HG03025 (cell line): ENCODE results near the gene HERC2.
"Not testable (repeated sequence)": the region's sequence is repeated elsewhere in the genome, so short reads cannot be mapped to it uniquely, and the experiment has no call there.

ENCODE experiments used
- ATAC-seq: cut with Tn5 transposase; IDR thresholded peaks from one replicate; pipeline ENCODE4 v1.9.1; 2021; ENCODE audit warnings: mild to moderate bottlenecking, moderate library complexity; ENCODE audit not compliant: unreplicated experiment, low FRiP score

The HERC2 gene

DNA sequence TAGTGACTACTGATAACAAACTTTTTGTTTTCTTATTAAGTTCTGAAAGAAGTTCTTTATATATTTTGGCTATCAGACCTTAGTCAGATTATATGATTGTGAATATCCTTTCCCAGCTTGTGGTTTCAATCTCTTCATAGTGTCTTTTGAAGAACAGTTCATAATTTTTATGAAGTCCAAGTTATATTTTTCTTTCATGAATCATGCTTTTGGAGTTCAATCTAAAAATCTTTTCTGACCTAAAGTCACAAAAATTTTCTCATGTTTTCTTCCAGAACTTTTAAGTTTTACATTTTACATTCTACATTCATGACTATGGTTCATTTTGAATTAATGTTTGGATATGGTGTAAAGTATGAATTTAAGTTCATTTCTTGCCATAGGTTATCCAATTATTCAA is 188.7 kb downstream of the HERC2 start:
- ATAC-seq = no peak

DNA sequence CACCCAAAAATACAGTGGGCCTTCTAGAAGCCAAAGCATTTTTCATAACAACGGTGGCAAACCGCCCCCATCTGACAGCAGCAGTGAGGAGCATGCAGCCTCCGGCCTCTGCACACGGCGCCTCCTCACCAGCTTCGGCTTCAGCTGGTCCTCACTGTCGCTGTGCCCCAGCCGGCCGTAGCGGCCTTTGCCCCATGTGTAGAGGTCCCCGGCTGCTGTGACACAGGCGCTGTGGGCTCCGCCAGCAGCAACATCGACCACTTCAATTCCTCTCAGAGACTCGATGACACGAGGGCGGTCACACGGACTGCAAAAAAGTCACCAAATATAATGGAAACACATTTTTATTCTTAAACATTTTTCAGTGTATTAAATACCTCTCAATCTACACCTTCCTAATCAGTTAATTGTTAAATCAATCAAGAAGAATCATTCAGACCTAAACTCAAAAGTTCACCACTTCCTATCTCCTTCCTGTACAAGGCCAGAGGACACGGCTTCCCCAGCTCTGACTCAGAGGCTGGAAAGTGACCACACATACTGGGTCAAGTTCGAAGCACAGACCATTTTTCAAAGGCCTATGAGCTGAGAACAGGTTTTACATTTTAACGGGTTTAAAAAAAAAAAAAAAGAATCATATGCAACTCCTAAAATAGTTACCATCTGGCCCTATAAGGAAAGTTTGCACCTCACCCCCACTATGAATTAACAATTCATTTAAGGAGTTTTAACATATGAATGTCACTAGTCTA is 189.3 kb downstream of the HERC2 start:
- no peak for ATAC-seq

DNA sequence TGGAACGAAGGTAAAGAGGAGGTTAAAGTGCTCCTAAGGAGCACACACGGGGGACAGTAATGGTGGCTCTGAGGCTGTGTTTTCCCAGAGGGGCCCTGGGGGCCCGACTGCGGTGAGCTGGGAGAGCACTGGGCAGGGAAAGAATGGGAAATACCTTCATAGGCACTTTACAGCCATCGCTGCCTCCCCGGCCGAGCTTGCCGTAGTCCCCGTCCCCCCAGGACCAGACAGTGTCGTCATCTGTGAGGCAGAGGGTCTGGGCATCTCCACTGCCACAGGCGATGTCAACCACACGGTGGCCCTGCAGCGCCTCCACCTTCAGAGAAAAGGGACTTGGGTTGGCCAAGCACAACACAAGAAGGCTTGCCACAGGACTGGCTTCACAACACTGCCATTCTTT is 190.0 kb downstream of the HERC2 start:
- ATAC-seq = no peak

DNA sequence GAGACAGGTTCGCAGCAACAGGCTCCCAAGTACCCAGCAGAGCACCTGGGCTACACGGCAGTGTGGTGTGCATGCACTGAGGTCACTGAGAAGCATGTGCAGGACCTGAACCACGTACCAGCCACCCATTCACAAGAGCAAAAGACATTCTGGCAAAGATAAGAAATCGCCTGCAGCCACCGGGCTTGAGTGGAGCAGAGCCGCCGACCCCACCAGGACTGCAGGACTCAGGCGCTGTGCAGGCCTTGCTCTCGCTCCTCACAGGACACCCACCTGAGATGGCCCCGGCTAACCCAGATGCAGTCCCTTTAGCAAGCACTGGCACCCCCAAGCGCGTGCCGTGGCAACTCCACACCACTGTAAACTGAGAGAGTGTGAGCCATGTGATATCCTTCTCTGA is 190.6 kb downstream of the HERC2 start:
- no peak for ATAC-seq

DNA sequence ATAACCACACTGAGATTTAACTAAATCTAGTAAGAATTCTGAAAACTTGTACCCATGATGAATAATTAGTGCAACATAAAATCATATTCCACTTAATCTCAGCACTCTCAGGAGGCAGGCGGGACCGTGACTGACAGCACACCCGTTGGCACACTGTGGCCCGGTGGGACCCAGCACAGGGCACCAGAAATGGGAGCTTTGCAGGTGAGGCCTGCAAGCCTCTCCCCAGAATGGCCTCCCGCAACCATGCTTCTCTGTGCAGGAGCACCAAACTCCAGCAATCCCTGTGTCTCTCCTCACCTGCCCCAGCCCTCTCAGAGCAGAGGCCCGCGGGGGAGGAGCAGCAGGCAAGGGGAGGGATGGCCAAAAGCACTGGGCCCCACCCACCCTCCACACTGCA is 191.3 kb downstream of the HERC2 start:
- no peak for ATAC-seq

DNA sequence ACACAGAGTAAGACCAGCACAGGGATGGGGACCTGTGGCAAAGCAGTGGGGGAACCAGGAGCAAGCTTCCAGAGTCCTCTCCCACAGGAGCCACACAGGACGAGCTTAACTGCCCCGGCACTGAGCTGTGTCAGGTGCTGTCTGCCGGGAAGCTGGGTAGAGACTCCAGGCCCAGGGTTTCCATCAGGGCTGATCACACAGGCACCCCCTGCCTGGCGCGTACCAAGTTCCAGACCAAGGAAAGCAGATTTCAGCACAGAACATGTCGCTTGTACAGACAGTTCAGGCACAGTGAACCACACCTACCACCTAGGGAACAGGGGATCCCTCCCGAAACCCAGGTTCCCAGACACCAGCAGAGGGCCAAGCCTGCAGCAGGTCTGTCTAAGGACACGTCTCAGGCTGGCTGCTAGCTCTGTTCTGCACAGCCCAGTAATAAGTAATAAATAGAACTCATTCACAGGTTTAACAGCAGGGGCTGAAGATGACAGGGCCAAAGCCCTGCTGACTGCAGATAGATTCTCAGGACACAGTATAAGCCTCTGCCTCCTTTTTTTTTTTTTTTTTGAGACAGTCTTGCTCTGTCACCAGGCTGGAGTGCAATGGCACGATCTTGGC is 192.6 kb downstream of the HERC2 start:
- ATAC-seq = no peak

DNA sequence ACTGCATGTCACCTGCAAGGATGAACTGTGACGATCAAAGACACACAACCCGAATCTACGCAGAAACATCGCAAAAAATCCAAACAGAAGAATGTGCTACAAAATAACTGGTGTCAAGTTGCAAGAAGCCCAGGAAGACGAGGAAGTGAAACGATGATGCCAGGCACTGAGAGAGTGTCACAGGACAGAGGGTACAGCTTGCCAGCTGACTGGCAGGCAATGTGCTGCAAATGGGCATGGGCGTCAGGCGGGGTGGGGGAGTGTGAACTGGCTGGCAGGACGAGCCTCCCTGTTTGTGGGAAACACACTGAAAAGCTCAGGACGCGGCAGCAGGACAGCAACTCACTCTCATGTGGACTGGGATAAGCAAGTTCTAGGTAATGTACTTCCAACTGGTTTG is 193.9 kb downstream of the HERC2 start:
- no peak for ATAC-seq

DNA sequence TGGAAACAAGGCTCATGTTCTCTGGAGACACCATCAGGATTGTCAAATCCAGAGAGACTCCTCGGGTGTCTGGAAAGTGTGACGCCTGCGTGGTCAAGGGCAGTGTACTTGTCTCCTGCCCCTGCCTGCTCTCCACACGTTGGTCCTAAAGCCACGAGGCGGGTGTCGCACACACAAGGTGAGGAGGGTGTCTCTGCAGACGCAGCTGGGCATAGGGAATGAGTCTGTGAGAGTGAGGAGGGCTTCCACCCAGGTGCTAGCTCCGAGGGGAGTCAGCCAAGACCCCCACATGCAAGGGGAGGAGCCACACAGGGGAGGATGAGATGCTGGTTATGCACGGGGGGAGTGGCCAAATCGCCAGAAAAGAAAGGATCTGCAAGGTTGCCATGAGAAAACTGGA is 194.9 kb downstream of the HERC2 start:
- ATAC-seq = no peak

DNA sequence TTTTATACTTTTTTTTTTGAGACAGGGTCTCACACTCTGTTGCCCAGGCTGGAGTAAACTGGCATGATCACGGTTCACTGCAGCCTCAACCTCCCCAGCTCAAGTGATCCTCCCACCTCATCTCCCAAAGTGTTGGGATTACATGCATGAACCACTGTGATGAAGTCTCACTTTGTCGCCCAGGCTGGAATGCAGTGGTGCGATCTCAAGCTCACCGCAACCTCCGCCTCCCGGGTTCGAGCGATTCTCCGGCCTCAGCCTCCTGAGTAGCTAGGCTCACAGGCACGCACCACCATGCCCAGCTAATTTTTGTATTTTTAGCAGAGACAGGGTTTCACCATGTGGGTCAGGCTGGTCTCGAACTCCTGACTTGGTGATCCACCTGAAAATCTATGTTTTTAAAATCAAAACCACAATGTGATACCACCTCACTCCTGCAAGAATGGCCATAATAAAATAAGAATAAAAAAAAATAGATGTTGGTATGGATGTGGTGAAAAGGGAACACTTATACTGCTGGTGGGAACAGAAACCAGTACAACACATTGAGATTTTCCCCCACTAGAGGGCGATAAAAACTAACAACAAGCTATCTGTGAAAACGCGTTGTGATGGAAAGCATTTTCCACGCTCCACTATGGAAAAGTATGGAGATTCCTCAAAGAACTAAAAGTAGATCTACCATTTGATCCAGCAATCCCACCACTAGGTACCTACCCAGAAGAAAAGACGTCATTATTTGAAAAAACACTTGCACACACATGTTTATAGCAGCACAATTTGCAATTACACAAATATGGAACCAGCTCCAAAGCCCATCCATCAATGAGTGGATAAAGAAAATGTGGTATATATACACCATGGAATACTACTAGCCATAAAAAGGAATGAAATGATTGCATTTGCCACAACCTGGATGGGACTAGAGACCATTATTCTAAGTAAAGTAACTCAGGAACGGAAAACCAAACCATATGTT is 196.0 kb downstream of the HERC2 start:
- ATAC-seq = no peak

DNA sequence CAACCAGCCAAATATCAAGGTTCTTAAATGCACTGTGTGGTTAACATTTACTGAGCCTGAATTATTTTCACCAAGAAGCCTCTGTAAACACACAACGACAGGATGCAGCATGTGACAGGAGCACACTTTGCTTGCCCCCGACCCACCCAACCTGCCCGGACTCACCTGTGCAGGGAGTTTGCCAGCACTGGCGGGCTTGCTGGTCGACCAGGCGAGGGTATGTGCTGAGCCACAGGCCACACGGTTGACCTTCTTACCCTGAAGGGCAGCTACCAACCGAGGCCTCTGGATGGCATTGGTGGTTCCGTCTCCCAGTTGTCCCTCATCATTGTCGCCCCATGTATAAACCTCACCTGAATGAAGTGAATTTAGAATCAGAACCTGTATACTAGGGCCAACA is 197.1 kb downstream of the HERC2 start:
- ATAC-seq = no peak

DNA sequence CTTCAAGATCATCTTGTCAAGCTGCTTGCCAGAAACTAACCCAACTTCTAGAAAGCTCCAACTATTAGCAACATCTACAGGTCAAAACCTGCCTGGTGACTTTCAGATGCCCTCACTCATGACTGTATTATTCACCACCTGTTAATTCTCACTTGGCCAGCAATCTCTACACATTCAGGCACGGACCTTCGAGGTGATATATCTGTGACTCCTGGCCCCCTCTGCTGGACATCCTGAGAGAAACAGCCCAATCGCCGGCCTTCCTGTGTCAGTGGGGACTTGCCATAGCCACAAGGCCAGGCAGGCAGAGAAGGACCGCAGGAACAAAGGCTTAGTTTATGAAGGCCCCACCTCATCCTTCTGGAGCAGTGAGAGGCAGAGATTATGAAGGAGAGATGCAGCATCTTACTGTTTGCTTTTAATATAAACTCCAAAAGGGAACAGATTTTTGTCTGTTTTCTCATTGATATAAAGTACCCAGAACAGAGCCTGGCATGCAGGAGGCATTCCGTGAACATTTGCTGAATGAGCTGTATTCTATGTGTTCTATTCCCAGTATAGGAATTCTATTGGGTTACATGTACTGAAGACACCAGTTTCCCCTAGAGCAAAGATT is 198.5 kb downstream of the HERC2 start:
- ATAC-seq = no peak

DNA sequence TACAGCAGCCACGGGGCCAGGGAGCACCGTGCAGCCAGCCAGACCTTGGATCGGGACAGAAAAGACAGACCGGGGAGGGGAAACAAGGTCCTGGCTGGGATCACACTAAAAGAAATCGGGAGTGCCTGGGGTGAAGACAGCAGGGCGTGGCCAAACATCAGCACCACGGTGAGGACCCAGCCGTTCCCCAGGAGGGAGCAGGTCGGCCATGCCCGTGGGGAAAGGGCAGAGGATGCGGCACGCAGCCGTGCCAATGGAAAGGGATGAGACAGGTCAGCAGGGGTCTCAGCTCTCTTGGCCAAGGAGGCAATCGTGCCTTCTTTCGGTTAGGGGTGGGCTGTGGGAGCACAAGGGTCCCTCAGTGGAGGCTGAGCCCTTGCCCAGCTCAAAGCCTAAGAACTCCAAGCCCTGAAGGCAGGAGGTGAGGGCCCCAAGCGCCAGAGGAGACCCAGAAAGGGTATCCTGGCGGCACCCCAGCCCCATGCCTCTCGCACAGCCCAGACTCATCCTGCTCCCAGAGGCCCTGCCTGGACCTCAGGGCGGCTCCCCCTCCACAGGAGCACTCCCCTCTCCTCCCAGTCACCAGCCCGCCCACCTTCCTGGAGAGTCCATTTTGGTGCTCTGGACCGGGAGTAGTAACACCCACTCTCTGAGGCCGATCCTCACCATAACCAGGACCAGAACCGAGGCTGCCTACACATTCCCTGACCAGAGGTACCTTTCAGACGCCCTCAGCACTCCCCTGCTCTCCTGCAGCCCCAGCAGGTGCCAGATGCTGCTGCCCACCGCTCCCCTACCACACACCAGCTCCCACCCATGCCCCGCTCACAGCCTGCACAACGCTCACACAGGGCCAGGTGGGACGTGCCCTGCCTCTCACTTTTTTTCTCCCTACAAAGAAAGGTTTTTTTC is 199.7 kb downstream of the HERC2 start:
- no peak for ATAC-seq

DNA sequence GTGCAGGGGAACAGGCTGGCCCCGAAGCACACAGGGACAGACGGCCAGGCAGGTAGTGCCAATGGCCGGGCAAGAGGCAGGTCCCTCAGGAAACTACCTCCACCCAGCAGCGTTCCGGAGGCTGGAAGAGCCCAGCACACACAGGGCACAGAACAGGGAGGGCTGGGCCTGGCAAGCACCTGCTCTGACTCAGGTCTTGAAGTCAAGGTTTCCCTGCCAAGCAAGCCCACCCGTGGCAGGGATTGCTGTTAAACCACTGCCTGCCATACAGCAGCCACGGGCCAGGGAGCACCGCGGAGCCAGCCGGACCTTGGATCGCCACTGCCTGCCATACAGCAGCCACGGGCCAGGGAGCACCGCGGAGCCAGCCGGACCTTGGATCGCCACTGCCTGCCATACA is 200.4 kb downstream of the HERC2 start:
- ATAC-seq = not testable (repeated sequence)

DNA sequence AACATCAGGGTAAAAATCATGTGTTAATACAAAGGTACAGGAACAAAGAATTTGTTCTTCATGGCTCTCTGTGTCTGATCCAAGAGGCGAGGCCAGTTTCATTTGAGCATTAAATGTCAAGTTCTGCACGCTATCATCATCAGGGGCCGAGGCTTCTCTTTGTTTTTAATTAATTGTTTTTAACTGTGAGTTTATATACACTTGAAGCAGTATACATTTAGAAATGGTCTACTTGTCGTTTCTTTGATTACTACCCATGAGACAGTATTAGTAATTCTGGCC is 201.7 kb downstream of the HERC2 start:
- ATAC-seq = no peak

DNA sequence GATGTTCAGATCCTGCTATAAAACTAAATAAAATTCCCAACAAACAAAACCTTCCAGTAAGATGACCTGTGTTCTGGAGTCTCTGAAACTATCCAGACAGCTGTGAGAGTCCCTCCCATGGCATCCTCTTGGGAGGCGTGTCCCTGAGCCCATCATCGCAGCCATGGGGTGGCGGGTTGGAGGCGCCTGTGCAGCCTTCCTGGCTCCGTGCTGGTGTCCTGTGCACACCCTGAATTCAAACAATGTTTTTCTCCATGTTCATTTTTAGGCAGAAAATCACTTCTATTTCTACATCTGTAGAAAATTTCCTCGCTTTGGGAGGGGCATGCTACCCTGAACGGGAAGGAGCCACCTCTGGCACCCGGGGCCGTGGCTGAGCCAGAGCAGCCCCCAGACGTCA is 203.4 kb downstream of the HERC2 start:
- no peak for ATAC-seq

DNA sequence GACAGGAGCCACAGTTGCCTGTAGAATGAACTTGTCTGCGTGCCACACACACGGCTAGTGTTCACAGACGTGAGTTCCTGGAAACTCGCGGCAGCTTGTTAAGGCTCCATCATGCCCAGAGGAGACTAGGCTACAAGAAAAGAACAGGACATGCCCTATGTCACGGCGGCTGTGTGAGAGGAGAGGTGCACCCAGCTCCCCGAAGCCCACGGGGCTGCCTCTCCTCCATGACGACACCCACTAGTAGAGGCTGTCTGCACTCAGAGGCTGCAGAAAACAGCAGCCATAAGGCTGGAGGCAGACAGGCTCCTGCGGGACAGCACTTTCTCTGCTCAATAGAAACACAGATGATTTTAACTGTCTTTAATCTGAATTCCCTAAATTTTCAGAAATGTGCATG is 203.9 kb downstream of the HERC2 start:
- no peak for ATAC-seq

DNA sequence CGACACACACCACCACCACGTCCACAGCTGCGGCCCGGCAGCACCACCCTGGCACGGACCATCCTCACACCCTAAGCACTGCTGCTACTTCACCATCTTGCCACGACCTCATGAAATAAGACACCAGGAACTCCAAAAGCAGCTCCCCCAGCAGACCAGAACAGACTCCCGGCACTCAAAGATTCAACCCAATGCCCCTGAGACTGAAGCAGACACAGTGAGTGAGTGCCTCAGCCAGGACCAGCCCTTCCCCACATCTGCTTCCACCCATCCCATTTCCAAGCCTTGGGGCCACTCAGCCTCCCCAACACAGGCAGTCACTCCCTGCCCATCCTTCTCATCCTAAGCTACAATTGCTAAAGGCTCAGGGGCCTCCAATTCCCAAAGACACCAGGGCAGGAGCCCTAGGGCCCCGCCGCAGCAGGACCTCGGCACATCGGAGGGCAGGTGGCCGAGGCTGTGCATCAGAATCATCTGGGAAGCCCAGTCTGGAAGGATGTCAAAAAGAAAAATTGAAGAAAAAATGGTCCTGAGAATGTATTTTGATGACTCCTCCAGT is 204.5 kb downstream of the HERC2 start:
- ATAC-seq = no peak

DNA sequence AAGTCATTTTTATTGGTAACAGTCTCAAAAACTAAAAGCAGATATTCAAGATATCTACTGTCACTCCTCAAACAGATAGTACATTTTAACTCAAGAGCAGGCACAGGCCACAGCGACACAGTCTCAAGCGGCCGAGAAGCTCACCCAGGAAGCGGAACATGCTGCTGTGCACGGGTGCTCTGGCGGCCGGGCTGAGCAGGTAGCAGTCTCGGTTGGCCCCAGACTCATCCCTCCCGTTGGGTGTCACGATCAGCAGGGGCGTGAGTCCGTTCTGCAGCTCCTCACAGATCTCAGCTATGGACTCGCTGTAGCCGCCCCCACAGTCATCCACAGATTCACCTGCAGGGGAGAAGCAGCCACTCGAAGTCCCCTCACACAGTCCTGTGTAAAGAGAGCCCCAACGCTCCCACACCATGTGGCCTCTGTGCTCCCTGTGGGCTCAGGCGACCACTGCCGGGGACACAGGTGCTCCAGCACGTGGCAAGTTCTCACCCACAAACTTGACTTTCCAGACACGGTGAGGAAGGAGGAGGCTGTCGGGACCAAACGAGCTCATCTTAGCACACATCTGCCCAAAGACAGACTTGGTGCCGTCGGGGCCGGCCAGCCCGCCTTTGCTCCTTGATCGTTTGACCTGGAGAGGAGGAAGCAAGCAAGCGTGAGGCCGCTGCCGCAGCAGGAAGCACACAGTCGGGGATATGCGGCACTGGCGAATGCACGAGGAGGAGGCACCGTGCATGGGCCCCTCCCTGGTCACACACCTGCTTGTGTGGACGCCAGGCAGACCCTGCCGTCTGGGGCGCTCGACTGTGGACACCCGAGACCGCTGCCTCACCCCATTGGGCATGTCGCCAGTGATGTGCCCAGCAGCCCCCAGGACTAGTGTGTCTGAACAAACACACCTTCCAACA is 205.2 kb downstream of the HERC2 start:
- no peak for ATAC-seq

DNA sequence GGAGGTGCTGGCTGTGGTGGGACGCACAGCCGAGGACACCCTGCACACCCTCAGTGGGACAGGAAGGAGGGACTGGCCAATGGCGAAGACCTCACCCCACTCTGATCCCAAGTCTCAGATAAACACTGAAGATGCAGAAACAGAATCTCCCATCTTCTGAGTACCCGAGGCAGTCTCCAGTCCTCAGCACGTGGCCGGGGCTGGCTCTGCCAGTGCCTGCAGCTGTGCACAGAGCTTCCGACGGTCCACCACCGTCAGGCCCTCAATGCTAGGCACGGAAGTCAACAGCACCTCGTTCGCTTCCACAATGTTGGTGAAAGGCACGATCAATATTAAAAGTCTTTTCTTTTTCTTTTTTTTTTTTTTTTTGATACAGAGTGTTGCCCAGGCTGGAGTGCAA is 206.1 kb downstream of the HERC2 start:
- no peak for ATAC-seq
